Adipocyte (in vitro differentiated cells): ENCODE results near the gene PTGER3.

ENCODE experiments used
- DNase-seq: peaks from one replicate; pipeline ENCODE4 v3.0.0-alpha.2; 2015; ENCODE audit warnings: low read depth
- H3K27me3 ChIP-seq: replicated peaks from 2 replicates; pipeline ENCODE4 v1.7.0; 2013; ENCODE audit warnings: mild to moderate bottlenecking, low read length, moderate library complexity; ENCODE audit not compliant: control insufficient read depth, insufficient read depth
- H3K36me3 ChIP-seq: 2 replicates; pipeline ENCODE4 v1.7.0; 2013; ENCODE audit warnings: low read length, mild to moderate bottlenecking, moderate library complexity; ENCODE audit not compliant: control insufficient read depth, insufficient read depth, severe bottlenecking
- H3K4me1 ChIP-seq: 2 replicates; pipeline ENCODE4 v1.7.0; 2013; ENCODE audit warnings: mild to moderate bottlenecking, low read length, moderate library complexity; ENCODE audit not compliant: control insufficient read depth, insufficient read depth
- H3K4me3 ChIP-seq: 2 replicates; pipeline ENCODE4 v1.7.0; 2013; ENCODE audit warnings: mild to moderate bottlenecking, low read length, moderate library complexity
- H3K9ac ChIP-seq: 2 replicates; pipeline ENCODE4 v1.7.0; 2013; ENCODE audit warnings: mild to moderate bottlenecking, low read length, moderate library complexity
- H3K9me3 ChIP-seq: 2 replicates; pipeline ENCODE4 v1.7.0; 2013; ENCODE audit warnings: mild to moderate bottlenecking, low read length, moderate library complexity; ENCODE audit not compliant: control insufficient read depth

Gene PTGER3

DNA sequence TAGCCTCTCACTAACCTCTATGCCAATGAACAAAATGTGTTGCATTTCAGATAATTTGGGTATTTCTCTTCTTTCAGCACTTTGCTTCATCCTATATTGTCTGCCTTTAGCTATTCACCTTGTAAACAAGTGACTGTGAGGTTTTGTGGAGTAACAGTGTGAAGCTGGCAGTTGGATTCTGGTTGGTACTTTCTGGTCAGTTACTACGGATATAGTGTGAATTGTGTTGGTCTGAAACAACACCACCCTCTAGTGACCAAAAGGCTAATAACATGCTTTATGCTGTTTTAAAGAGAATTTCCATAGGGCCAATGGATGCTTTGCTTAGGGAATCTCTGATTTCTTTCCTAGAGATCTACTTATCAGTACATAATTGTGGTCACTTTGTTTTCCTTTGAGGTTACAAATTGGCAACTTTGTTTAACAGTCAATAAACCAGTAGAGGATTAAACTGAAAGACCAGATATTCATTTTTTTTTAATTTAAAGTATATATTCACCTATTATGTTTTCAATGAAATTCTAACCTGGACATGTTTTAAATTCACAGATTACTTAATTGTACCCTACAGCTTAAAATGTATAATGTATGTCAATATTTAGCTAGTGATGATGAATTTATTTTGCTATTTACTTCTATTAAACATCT is 2.5 kb upstream of the PTGER3 start:
- Histone ChIP-seq H3K4me3 (no peak overlapping the region), H3K9me3 (no peaks in the 10 kb centered on the region), H3K9ac (no peak overlapping the region), H3K27me3 (no peaks in the 10 kb centered on the region), H3K36me3 (no peaks in the 10 kb centered on the region), H3K4me1 (peaks cover 22% of the 10 kb centered on the region)
- peak; percentile 87 for DNase-seq

DNA sequence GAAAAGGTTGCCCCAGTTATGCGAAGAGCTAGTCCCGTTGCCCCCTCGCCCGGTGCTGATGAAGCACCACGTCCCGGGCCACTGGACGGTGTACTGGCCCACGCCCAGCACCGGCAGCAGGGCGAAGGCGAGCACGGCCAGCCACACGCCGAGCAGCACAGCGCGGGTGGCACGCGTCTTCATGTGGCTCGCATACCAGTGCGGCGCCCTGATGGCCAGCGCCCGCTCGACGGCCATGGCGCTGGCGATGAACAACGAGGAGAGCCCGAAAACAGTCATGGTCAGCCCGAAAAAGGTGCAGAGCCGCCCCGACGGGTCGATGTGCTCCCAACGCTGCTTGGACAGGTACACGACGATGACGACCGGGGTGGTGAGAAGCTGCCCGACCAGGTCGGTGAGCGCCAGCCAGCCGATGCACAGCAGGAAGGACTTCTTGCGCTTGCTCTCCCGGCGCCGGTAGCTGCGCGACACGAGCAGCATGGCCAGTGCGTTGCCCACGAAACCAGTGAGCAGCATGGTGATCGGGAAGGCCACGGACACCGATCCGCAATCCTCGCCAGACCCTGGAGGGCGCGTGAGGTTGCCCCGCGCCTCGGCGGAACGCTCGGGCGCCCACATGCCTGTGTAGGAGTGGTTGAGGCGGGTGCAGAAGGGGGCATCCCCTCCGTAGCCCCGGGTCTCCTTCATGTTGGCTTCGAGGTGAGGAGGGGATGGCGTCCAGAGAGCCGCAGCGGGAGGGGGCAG is 553 bp downstream of the PTGER3 start:
- Histone ChIP-seq H3K4me1 (peaks cover 37% of the 10 kb centered on the region), H3K27me3 (no peaks in the 10 kb centered on the region), H3K4me3 (peak overlapping the region; percentile 94), H3K9me3 (no peaks in the 10 kb centered on the region), H3K36me3 (no peaks in the 10 kb centered on the region), H3K9ac (peak overlapping the region; percentile 91)
- peak; percentile 13 for DNase-seq

DNA sequence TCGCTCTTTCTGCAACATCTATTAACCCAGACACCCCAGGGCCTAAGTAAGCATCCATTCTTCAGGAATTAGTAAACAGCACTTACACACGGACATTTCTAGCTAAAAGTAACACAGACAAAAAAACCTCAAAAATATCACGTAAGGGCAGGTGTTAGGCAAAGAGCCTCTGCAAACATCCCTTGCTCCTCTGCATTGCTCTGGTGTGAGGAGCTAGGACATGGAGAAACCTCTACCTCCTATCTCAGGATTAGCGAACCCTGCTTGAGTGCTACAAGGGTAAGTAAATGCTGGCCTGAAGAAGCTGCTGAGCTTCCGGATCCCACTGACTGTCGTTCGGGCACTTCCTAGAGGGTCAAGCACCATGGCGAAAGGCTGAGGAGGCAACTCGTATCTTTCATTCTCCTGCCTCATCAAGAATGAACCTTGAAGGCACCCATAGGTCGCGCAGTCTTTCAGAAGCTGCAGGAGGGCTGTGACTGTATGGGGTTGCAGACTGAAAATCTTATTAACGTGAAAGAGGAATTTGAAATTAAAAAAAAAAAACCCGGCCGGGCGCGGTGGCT is 2.1 kb downstream of the PTGER3 start:
- Histone ChIP-seq H3K36me3 (peaks cover 11% of the 10 kb centered on the region), H3K9ac (peak overlapping the region; percentile 74), H3K9me3 (no peaks in the 10 kb centered on the region), H3K27me3 (no peaks in the 10 kb centered on the region), H3K4me3 (peak overlapping the region; percentile 94), H3K4me1 (peaks cover 43% of the 10 kb centered on the region)
- no peak for DNase-seq

DNA sequence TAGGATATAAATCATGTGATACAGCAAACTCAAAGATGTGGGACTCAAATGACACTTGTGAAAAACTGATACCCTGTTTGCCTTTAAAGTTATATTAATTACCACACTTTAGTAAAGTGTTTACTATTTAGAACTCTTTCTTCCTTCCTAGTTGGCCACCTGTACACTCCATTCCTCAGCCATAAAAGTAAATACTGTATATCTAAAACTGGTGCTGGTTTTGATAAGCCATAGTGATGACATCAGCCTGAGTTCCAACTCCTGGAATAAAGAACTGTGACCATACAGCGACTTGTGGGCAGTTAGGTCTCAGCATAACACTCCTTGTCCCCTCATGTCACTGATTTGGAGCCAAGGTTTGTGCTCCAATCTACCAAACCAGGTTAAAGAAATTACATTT is 2.8 kb downstream of the PTGER3 start:
- DNase-seq = no peak
- Histone ChIP-seq H3K9me3 (no peaks in the 10 kb centered on the region), H3K36me3 (peaks cover 15% of the 10 kb centered on the region), H3K4me1 (peaks cover 47% of the 10 kb centered on the region), H3K4me3 (peak overlapping the region; percentile 94), H3K27me3 (no peaks in the 10 kb centered on the region), H3K9ac (peak overlapping the region; percentile 74)

DNA sequence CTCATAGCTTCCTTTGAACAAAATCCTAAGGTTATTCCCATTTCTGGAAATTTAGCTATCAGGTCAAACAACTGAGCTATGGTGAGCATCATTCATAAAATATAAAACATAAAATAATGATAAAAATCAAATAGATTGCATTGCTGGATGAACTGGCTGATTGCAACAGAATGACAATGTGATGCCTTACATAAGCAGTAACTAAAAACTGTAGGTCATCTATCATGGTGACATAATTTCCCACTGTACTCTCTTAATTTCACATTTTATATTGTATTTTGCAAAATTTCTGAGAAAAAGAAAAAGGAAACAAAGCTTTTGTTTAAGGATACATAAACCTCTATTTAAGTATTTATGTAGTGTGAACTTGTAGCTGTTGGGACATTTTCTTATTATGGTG is 4.6 kb downstream of the PTGER3 start:
- no peaks in the 10 kb centered on the region for H3K9me3 ChIP-seq
- peak overlapping the region; percentile 8 for H3K9ac ChIP-seq
- no peaks in the 10 kb centered on the region for H3K27me3 ChIP-seq
- H3K4me3 ChIP-seq = peak overlapping the region; percentile 94
- H3K36me3 ChIP-seq = peaks cover 15% of the 10 kb centered on the region
- peaks cover 56% of the 10 kb centered on the region for H3K4me1 ChIP-seq
- DNase-seq = no peak

DNA sequence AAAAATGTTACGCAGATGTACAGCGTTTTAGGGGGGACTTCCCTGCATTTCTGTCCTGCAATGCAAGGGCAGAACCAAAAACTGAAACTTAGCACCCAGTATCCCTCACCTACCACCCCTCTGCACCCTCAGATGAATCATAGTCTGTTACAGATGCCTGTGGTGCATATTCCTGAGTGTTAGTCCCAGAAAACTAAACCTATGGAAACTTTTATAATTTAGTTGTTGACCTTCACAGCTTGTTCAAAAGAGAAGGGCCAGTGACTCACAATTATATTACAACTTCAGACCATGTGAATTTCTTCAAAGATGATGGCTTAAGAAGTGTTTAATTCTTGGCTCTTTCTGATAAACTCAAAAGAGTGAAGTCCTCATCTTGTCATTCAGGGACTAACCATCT is 5.8 kb downstream of the PTGER3 start:
- H3K36me3 ChIP-seq = peaks cover 23% of the 10 kb centered on the region
- no peaks in the 10 kb centered on the region for H3K27me3 ChIP-seq
- peaks cover 63% of the 10 kb centered on the region for H3K4me1 ChIP-seq
- H3K9me3 ChIP-seq = no peaks in the 10 kb centered on the region
- DNase-seq = no peak
- peak overlapping the region; percentile 94 for H3K4me3 ChIP-seq
- no peak overlapping the region for H3K9ac ChIP-seq

DNA sequence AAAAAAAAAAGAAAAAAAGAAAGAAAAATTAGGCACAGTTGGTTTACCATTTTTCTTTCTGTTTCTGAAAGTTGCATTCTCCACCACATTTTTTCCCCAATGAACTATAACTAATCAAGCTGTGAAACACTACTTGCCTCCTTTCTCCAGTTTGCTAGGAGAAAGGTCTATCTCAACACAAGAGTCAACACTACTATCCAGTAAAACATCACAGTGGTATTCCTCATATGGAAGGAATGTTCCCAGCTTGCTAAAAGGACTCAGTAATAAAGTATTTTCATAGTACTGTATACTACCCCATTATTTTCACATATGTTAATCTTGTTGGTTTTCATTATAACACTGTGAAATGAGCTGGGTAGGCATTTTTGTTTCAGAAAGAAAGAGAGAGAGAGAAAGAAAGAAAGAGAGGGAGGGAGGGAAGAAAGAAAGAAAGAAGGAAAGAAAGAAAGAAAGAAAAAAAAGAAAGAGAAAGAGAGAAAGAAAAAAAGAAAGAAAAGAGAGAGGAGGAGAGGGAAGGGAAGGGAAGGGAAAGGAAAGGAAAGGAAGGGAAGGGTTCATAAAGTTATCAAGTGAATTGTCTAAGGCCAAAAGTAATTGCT is 7.9 kb downstream of the PTGER3 start:
- peak; percentile 16 for DNase-seq
- peaks cover 55% of the 10 kb centered on the region for H3K4me1 ChIP-seq
- peaks cover 36% of the 10 kb centered on the region for H3K36me3 ChIP-seq
- no peak overlapping the region for H3K9ac ChIP-seq
- no peaks in the 10 kb centered on the region for H3K27me3 ChIP-seq
- no peak overlapping the region for H3K4me3 ChIP-seq
- H3K9me3 ChIP-seq = no peaks in the 10 kb centered on the region

DNA sequence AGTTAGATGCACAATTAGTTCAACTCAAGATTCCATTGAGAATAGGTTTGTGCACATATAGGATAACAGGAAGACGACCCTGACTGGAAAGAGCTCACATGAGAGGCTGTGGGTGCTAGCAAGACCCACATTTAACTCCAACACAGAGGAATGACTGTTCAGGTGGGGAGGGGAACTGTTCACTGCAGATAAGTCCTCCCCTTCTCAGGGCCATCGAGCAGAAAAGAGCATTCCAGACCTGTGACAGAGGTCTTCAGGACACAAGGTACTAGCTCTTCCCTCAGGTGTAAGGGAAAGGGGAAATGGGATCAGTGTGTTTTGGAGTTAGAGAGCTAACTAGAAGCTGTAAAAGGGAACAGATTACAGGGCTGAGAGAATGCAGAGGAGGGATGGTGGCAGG is 8.7 kb downstream of the PTGER3 start:
- H3K9me3 ChIP-seq = no peaks in the 10 kb centered on the region
- no peak for DNase-seq
- no peaks in the 10 kb centered on the region for H3K27me3 ChIP-seq
- H3K36me3 ChIP-seq = peaks cover 36% of the 10 kb centered on the region
- peaks cover 51% of the 10 kb centered on the region for H3K4me1 ChIP-seq
- H3K9ac ChIP-seq = no peak overlapping the region
- no peak overlapping the region for H3K4me3 ChIP-seq

DNA sequence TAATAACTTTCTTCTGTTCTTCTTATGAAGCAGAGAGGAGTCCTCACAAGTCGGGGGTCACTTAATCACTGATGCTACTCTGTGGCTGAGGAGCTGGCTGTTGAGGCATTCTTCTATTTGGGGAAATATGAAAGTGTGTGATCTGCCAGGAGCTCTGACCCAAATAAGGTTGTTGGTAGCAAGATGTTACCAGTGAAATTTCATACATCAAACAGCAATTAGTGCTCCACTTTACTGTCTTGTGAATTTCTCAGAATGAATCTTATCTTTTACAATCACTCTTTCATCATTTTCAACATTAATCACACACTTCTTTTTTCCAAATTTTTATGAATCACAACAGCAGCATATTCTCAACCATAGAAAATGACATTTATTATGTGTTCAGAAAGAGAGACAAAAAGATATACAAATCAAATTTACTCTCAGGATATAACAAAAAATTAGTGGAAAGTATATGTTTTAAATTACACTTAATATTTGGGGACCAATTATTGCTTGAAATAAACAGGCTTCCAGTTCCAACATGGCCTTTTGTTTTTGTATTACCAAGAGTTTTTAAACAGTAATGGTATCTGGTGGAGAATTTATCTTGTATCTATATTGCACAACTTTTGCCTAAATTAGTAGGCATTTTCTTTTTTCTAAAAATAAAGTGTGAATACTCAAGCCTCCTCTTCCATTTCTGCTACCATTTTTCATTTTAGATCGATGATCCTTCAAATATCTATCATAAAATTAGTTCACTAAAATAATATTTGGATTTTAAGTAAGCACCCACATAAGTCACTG is 9.6 kb downstream of the PTGER3 start:
- DNase-seq = no peak
- Histone ChIP-seq H3K27me3 (no peaks in the 10 kb centered on the region), H3K36me3 (peaks cover 40% of the 10 kb centered on the region), H3K9me3 (no peaks in the 10 kb centered on the region), H3K9ac (no peak overlapping the region), H3K4me3 (no peak overlapping the region), H3K4me1 (peaks cover 43% of the 10 kb centered on the region)

DNA sequence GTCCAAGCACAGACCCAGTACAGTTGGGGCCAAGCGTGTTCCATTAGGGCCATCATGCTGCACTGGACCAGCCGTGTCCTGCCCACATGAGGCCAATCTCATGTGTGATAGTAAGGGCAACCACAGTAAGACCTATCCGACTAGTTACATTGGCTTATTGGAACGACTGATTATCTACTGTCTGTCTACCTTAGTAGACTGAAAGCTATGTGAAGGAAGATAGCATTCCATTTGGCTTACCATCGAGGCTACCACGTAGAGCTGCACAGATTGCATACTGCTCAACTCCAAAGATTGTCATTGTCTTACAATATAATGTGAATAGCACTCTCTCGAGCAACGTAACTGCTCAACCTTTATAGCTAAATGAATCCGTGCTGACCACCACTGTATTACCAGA is 10.6 kb downstream of the PTGER3 start:
- Histone ChIP-seq H3K4me1 (peaks cover 41% of the 10 kb centered on the region), H3K4me3 (no peak overlapping the region), H3K36me3 (peaks cover 44% of the 10 kb centered on the region)

DNA sequence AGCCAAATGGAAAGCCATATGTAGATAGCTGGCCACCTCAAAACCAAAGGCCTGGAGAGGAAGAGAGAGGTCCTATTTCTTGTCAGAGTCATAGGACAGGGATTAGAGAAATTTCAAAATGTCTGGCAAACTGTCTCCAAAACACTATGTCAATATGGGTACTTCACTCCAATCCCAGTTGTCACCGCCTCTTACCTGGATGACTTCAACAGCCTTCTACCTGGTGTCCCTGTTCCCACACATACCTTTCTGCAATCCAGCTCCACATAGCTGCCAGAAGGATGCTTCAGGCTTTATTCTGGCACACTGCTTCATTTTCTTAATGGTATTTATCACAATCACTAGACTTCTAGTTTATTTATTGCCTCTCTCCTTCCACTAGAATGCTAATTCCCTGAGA is 14.5 kb downstream of the PTGER3 start:
- no peak overlapping the region for H3K9ac ChIP-seq
- H3K4me1 ChIP-seq = peaks cover 48% of the 10 kb centered on the region
- DNase-seq = no peak
- H3K4me3 ChIP-seq = no peak overlapping the region
- H3K27me3 ChIP-seq = no peaks in the 10 kb centered on the region
- no peaks in the 10 kb centered on the region for H3K9me3 ChIP-seq
- peaks cover 33% of the 10 kb centered on the region for H3K36me3 ChIP-seq

More for the DNA sequence above, 10.6 kb downstream of the PTGER3 start:
- DNase-seq = no peak
- H3K27me3 ChIP-seq = no peaks in the 10 kb centered on the region
- H3K9ac ChIP-seq = no peak overlapping the region
- no peaks in the 10 kb centered on the region for H3K9me3 ChIP-seq
